Mesenteric fat pad (tissue), 1 donor: ENCODE measurements around the gene ADAMTSL2. TPM values are rescaled to one million over a fixed set of nuclear protein-coding genes. Genes with fewer than 3 reads are reported as not detected.

Source experiments
- DNase-seq: peaks from one replicate; pipeline ENCODE4 v3.0.0-alpha.2; 2020; ENCODE audit warnings: low spot score
- total RNA-seq: library from RNA; stranded (reverse); fragmentation: NEBNext Ultra II Directional; extraction: Animal tissue kit (Norgen Biotek cat#: 25700); gene quantifications from one replicate; pipeline ENCODE4 v1.2.1, GENCODE V29; 2021
- donor health status: DM: yes; HTN: yes; CAD: no.

Gene ADAMTSL2
- total RNA-seq, 1 donor from 2014 or later: 2.5 TPM

DNA sequence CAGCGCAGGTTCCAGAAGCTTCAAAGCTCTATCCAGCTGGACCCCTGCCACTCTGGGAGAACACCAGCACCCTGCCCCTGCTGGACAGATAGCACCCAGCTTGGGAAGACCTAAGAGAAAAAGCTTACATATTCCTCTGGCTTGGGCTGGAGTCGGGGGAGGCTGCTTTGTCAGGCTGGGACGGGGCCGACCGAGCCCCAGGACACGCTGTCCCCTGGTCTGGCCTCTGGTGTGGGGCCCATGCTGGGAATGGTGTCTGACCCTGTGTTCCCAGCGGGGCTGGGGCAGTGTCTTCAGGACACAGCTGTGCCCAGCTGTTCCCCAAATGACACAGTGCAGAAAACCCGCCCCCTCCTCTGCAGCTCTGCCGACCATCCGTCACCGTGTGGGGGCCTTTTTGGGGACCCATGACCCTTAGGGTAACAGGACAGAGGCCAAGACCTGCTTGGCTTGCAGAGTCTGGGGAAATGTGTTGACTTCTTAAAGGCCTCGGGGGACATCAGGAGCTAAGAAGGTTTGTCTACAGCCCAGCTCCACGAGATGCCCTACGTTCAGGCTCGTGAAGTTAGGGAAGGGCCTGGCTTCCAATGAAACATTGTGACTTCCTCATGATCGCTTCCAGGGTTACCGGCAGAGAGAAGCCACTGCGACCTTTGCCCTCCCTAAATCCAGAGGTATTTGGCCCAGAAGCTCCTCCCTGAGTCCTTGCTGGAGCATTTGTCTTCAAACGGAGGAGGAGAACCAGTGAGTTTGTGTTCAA is 35.2 kb upstream of the ADAMTSL2 start:
- no peak for DNase-seq

DNA sequence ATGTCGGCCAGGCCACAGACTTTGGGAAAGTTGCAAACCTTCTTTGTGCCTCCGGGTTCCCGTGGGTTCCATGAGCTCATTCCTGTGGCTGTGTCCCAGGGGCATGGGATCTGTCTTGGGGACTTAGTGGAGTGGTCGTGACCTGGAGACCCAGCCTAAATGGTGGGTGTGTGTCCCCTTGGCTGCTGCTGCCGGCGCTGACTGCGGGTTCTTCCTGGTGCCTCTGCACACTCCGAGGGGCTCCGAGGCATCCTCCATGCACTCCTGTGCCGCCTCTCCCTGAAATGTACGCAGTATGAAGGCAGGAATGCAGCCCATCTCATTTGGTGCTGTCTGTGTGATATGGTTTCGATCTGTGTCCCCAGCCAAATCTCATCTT is 34.6 kb upstream of the ADAMTSL2 start:
- no peak for DNase-seq

DNA sequence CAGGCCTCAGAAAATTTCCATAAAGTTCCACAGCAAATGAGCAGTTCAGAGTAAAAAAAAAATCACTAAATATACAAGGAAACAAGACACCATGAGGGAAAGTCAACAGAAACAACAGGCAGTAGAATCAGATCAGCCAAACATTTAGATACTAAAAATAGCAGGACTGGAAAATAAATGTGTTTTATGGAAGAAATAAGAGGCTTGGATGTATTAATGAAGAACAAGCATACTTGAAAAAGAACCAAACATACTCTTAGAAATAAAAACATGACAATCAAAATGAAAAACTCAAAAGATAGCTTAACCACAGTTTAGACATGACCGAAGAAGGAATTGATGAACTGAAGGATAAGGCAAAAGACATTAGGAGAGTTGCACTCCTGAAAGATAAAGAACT is 32.4 kb upstream of the ADAMTSL2 start:
- DNase-seq: no peak

DNA sequence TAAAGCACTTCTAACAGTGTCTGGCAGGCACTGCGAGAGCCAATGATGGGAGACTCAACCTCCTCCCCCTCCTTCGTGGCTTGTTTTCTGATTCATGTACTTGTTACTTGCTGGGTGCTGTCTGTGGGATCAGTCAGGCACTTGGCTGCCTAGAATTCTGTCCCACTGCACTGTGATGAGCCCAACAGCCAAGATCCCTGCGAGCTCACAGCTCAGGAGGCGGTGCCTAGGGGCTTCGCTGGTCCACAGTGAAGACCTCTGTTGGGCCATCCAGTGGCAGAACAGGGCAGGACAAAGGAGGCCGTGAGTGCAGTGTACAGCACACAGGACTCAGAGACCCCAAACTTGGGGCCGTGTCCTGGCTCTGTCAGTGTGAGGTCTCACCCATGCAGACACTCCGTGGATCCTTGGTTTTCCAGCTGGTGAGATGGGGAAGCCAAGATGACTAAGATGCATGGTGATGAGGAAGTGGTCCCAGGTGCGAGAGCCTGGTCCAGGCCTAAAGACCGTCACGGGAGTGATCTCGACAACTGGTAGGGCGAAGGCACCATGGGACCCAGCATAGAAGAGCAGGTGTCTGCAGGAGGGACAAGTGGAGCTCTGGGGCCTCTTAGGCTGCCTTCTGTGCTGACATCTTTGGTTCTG is 29.2 kb upstream of the ADAMTSL2 start:
- no peak for DNase-seq

DNA sequence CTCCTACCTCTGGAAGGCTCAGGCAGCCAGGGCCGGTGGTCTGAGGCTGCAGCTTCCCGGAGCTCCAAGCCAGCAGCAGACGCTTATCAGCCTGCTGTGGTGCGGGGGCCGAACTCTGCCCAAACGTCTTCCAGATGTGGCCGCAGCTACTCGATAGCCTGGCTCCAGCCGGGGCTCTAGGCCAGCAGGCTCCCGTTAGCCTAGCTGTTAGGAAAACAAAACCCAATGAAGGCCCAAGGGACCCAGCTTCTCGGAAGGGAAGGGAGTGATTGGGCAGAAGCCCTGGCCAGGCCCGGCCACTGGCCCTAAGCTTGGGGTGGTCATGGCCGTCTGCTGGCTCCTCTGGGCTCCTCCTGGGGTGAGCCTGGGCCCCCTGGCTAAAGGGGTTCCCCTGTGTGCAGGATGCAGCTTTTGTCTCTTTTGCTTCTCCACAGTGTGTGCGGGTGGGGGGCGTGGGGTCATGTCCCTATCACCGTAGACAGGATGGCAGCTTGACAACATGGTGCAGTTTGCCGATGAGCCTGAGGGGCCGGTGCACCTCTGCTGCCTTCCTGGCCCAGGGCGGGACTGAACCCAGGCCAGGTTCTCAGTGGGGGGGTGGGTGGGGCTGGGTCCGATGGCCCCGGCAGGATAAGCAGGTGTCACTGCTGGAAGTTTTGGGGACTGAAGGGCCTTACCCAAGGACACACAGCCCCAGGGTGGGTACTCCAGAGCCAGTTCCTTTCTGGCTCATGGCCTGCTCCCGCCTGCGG is 28.4 kb upstream of the ADAMTSL2 start:
- DNase-seq: no peak

DNA sequence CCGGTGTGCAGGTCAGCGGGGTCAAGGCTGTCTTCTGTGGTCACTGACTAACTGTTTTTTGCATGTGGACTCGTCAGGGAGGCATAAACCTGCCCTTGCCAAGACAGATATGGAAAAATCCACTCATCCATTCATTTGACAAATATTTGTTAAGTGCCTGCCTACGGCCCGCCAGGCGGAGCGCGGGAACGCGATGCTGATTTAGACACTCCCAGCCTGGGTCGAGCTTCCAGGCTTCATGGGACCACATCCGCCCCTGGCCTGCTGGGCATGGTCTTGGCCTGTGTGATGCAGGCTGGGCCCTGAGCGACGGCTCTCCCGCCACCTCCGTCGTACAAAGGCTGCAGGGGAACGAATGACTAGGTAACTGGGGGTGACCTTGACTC is 27.9 kb upstream of the ADAMTSL2 start:
- DNase-seq: no peak

DNA sequence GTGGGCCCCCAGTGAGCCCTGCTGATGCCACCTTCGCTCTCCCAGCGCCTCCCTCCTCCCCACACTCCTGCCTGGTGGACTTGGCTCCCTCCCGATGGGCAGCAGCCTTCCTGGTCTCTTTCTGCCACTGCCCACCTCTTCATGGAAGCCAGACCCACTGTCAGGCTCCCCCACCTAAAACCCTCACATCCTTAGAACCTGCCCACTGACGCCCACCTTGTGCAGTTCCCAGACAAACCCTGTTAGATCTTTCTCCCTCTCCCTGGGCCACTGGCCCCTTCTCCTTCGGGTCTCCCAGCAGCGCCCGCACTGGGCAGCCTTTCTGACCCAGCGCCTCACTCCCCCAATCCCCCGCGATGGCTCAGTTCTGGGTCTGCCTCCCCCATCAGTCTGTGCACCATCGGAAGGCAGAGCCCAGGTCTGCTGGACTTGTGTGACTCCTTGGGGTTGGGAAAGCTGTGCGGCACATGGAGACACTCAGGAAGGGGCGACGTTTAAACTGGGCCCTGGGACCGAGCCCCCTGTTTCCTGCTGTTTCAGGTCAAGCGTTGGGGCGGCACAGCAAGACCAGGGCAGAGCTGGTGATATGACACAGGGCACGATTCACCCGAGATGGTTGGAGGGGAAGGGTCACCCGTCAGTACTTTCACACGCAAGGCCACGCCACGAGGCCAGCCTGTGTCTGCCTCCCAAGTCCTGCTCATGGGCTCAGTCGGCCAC is 27.1 kb upstream of the ADAMTSL2 start:
- no peak for DNase-seq

DNA sequence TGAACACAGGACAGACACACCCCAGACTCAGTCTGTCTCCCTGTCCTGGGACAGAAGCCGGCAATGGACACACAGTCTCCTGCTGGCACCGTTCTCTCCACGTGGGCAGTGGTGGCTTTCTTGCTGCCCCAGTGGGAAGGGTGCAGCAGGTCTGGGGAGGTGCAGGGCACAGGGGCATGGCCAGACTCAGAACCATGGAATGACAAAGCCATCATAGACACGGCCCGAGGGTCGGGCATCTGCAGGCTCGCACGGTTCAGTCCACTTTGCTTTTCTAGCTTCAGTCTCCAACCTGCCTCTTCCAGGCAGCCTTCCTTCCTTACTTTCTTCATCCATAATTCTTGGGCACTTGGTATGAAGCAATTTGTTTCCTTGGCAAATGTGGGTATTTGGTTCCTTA is 26.5 kb upstream of the ADAMTSL2 start:
- no peak for DNase-seq

DNA sequence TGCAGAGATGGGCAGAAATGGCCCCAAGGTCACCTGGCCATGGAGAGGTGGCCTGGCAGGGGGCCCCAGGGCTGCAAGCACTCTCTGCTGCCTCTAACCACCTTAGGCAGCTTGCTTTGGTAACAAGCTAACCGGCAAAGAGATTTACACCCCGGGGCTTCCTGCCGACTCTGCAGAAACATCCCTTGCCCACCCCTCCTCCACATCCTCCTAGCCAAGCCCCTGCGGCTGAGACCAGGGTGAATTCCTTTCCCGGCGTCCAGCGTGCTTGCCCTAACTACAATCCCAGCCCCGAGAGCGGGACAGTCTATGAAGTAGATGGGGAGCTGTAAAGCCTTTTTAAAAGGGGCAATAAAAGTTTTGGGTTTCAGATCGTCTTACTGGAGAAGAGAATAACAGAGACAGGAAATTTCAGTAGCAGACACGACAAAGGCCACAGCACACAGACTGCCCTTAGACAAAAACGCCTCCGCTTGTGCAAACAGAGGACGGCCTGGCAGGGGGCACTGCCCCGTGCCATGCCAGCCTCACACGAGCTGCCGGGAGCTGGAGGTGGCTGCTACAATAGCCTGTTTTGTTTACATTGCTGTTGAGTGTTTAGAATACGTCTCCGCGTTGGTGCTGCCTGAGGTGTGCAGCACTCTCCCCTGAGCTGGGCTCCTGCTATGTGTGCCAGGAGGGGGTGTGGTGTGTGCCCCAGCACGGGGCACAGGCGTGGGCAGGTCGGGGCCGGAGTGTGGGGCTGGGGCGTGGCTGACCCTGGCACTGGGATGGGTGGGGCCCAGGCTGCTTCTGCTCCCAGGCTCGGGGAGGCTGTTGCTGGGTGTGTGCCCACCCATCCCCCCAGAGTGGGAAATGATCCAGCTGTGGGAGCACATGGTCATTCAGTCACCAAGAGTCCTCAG is 25.1 kb upstream of the ADAMTSL2 start:
- no peak for DNase-seq

DNA sequence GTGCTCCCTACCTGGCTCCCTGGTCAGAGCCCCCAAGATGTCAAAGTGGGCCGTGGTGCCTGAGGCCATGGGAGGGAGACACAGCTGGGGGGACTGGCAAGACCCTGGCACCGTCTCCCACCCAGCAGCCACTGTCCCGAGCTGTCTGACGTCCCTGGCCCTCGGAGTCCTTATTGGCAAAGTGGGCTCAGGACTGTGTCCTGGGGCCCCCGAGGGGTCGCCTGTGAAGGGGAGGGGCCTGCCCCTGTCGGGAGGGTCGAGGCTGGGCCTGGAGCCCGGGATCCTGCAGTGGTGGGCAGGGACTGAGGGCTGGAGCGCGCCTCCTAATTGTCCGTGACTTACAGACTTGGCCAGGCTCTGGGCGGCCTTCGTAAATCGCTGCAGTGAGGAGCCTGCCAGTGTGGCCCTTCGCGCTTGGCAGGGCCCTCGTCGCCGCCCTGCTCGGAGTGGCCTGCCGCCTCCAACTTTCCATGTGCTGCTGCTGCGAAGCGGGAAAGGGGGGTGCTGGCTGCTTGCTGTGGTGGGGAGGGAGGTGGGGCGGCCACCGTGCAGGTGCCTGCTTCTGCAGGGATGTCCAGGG is 23.5 kb upstream of the ADAMTSL2 start:
- DNase-seq: no peak

DNA sequence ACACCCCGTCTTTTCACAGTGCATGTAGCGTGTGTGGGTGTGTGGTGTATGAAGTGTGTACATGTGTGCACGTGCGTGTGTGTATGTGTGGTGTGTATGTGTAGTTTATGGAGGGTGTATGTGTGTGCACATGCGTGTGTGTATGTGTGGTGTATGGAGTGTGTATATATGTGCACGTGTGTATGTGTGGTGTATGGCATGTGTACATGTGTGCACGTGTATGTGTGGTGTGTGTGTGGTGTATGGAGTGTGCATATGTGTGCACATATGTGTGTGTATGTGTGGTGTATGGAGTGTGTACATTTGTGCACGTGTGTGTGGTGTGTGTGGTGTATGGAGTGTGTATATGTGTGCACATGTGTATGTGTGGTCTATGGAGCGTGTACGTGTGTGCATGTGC is 22.9 kb upstream of the ADAMTSL2 start:
- no peak for DNase-seq

DNA sequence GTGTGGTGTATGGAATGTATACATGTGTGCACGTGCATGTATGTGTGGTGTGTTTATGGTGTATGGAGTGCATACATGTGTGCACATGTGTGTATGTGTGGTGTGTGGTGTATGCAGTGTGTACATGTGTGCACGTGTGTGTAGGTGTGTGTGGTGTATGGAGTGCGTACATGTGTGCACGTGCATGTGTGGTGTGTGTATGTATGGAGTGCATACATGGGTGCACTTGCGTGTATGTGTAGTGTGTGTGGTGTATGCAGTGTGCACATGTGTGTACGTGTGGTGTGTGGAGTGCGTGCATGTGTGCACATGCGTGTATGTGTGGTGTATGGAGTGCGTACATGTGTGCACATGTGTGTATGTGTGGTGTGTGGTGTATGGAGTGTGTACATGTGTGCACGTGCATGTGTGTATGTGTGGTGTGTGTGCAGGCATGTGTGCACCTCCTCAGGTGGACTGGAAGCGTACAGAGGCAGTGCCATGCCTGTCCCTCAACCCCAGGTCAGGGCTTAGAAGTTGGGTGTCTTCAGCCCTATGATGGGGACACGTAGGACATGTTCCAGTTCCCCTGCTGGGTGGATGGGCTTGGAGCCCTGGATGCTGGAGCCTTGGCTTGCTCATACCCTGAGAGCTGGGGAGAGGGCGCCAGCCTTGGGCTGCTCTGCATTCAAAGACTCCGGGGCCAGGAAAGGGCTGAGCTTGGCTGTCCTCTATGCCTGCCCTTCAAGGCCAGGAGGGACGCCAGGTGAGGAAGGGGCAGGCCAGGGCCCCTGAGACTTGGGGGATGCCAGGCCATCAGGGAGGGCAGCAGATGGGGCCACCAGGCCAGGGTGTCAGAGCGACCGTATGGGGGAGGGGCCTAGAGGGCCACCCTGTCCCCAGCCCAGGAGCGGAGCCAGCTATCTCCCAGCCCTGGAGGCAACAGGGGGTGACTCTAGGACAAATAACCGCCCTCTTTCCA is 22.0 kb upstream of the ADAMTSL2 start:
- no peak for DNase-seq

DNA sequence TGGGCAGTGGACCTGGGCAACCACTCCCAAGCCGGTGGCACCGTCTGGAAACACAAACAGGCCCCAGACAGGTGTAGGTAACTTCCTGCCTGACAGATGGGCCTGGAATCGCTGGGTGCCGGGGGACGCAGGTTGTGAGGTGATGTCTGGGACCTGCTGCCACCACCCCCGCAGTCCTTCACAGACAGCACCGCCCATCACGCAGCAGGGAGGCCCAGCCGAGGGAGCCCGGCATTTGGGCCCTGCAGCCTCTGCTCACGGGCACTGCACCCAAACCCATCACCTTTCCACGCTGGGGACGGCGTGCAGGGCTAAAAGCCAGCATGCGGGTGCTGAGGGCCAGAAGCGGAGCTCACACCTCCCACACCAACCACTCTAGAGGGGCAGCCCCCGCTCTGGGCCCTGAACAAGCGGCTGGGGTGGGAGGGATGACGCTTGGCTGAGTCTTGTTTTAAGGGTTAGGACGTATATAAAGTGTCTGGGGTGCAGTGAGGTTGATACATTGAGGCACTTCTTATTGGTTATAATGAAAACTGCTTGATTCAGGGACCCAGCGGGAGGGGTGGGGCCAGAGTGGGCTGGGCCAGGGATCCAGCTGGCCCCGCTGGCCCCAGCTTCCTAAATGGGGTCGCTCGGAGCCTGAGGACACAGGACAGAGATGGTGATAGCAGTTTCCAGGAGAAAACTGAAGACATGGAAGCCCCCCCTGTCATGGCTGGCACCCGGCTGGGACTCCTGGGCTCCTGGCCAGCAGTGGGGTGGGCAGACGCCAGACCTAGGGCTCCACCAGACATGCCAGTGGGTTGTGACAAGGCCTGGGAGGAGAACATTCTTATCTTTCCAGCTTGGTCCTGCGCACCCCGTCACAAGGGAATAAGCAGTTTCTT is 21.0 kb upstream of the ADAMTSL2 start:
- DNase-seq: no peak

DNA sequence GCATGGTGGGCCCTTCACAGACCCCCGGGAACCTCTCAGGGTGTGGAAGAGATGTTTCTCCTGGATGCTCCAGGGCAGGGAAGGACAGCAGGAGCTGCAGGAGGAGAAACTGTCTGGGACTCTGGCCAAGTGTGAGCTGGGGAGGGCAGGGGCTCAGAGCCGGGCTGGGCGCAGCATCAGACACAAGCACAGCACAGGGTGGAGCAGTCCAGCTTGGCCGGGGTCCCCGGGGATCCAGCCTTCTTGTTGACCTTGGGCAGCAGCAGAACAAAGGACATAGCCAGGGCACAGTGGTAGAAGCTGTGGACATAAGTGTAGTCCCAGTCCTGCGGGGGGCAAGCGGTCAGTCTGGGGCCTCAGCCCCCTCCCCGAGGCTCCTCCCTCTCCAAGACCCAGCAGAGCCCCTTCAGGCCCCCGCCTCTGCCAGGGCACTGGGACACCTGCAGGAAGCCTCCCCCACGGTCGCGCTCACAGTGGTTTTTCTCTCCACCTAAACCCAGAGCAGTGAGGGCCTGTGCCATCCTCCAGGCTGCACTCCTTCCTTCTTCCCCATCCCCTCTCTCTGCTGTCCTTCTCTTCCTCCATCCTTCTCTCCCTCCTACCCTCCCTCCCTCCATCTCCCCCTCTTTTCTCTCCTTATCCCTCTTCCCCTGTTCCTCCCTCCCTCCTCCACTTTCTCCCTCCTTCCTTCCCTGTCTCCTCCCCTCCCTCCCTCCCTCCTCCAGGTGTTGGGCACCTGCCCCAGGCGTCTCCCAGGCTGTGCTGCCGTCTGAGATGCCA is 19.9 kb upstream of the ADAMTSL2 start:
- no peak for DNase-seq

DNA sequence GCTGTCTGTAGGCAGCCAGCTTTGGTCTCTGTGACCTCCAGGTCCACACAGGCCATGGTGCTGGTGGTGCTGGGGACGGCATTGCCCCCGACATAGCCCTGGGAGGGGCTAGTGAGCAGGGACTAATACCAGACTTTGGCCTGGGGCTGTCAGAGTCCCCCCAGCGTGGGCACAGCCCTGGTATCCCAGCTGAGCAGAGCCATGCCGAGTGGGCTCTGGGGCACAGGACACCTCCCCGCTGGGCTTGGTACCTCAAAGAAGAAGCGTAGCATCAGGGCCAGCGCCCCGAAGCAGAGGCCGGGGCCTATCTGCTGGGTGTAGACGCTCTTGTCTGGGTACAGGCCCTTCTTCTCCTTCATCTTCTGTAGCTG is 19.3 kb upstream of the ADAMTSL2 start:
- no peak for DNase-seq

DNA sequence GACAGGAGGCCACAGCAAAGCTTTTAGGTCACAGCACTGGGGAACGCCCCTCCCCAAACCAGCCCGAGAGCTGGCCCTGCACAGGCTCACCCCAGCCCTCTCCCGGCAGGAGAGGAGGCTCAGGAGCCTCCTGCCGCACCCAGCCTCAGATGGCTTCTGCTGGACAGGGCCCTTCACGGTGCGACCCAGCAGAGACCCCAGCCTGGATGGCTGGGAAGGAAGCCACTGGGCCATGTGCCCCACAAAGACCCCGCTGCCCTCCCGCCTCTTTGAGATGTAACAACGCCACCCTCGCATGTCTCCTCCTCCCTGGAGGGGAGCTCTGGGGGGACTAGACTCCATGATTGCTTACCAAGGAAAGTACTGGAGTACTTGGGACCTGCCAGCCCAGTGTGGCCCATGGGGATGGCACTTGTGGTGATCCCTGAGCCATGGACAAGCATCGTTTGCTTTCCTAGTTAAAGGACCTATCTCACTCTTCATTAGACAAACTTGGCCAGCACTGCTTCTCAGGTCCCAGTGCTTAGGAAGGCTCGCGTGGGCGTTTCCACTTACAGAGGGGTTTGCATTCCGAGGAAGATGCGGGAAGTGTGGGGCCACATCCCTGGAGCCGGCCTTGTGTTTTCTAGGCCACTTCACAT is 18.8 kb upstream of the ADAMTSL2 start:
- no peak for DNase-seq
